Activated naive CD8-positive, alpha-beta T cell (primary cell): ENCODE data around the gene PSD.
A peak's percentile ranks its signal among the peaks of the same experiment; 100 is the strongest.

Source experiments
- H3K27ac Mint-ChIP-seq: one replicate; pipeline ENCODE4 v1.8.0; 2021; ENCODE audit warnings: mixed read lengths
- H3K27me3 Mint-ChIP-seq: one replicate; pipeline ENCODE4 v1.8.0; 2021; ENCODE audit warnings: mixed read lengths
- H3K36me3 Mint-ChIP-seq: one replicate; pipeline ENCODE4 v1.8.0; 2021; ENCODE audit warnings: mixed read lengths
- H3K4me1 Mint-ChIP-seq: one replicate; pipeline ENCODE4 v1.8.0; 2021; ENCODE audit warnings: low read depth, mixed read lengths
- H3K4me3 Mint-ChIP-seq: one replicate; pipeline ENCODE4 v1.8.0; 2021; ENCODE audit warnings: mild to moderate bottlenecking, mixed read lengths
- H3K9me3 Mint-ChIP-seq: one replicate; pipeline ENCODE4 v1.8.0; 2021; ENCODE audit warnings: low read depth, mixed read lengths

The PSD gene

GRCh38 chr10:102405632-102406031, 13.0 kb downstream of the PSD start:
- no peaks in the 10 kb centered on the region for H3K27me3 Mint-ChIP-seq
- H3K4me3 Mint-ChIP-seq, result no peak overlapping the region
- peaks cover 25% of the 10 kb centered on the region for H3K4me1 Mint-ChIP-seq
- no peaks in the 10 kb centered on the region for H3K36me3 Mint-ChIP-seq
- no peaks in the 10 kb centered on the region for H3K9me3 Mint-ChIP-seq
- H3K27ac Mint-ChIP-seq, result no peak overlapping the region

- no peaks in the 10 kb centered on the region for H3K27me3 Mint-ChIP-seq
- H3K4me3 Mint-ChIP-seq, result no peak overlapping the region
- H3K27ac Mint-ChIP-seq, result no peak overlapping the region
- peaks cover 2% of the 10 kb centered on the region for H3K36me3 Mint-ChIP-seq
- peaks cover 24% of the 10 kb centered on the region for H3K4me1 Mint-ChIP-seq
- H3K9me3 Mint-ChIP-seq, result no peaks in the 10 kb centered on the region
These were observed 13.4 kb downstream of the PSD start for GRCh38 chr10:102405108-102405571.

GRCh38 chr10:102404361-102405107, 14.1 kb downstream of the PSD start:
- Mint-ChIP-seq H3K36me3 (peaks cover 2% of the 10 kb centered on the region), H3K27ac (no peak overlapping the region), H3K4me1 (peaks cover 21% of the 10 kb centered on the region), H3K4me3 (no peak overlapping the region), H3K9me3 (no peaks in the 10 kb centered on the region), H3K27me3 (no peaks in the 10 kb centered on the region)

- H3K4me3 Mint-ChIP-seq, result no peak overlapping the region
- H3K4me1 Mint-ChIP-seq, result peaks cover 24% of the 10 kb centered on the region
- no peaks in the 10 kb centered on the region for H3K27me3 Mint-ChIP-seq
- peaks cover 2% of the 10 kb centered on the region for H3K36me3 Mint-ChIP-seq
- H3K27ac Mint-ChIP-seq, result no peak overlapping the region
- H3K9me3 Mint-ChIP-seq, result no peaks in the 10 kb centered on the region
These were observed 15.5 kb downstream of the PSD start for GRCh38 chr10:102403115-102403514.

- Mint-ChIP-seq H3K4me3 (no peak overlapping the region), H3K9me3 (no peaks in the 10 kb centered on the region), H3K36me3 (peaks cover 2% of the 10 kb centered on the region), H3K4me1 (peaks cover 26% of the 10 kb centered on the region), H3K27ac (no peak overlapping the region), H3K27me3 (no peaks in the 10 kb centered on the region)
These were observed 16.1 kb downstream of the PSD start for GRCh38 chr10:102402512-102402896.

- peaks cover 2% of the 10 kb centered on the region for H3K36me3 Mint-ChIP-seq
- no peak overlapping the region for H3K4me3 Mint-ChIP-seq
- H3K4me1 Mint-ChIP-seq, result peaks cover 29% of the 10 kb centered on the region
- H3K27ac Mint-ChIP-seq, result no peak overlapping the region
- no peaks in the 10 kb centered on the region for H3K9me3 Mint-ChIP-seq
- H3K27me3 Mint-ChIP-seq, result no peaks in the 10 kb centered on the region
These were observed 16.7 kb downstream of the PSD start for GRCh38 chr10:102401735-102402511.

GRCh38 chr10:102401342-102401654, 17.3 kb downstream of the PSD start:
- Mint-ChIP-seq H3K36me3 (peaks cover 2% of the 10 kb centered on the region), H3K4me1 (peaks cover 33% of the 10 kb centered on the region), H3K9me3 (no peaks in the 10 kb centered on the region), H3K27me3 (no peaks in the 10 kb centered on the region), H3K4me3 (no peak overlapping the region), H3K27ac (no peak overlapping the region)

- H3K4me1 Mint-ChIP-seq, result peaks cover 35% of the 10 kb centered on the region
- H3K27ac Mint-ChIP-seq, result peak overlapping the region; percentile 46
- H3K4me3 Mint-ChIP-seq, result no peak overlapping the region
These were observed 17.8 kb downstream of the PSD start for GRCh38 chr10:102400598-102401341.

GRCh38 chr10:102400076-102400475, 18.5 kb downstream of the PSD start:
- H3K36me3 Mint-ChIP-seq, result peaks cover 2% of the 10 kb centered on the region
- H3K4me3 Mint-ChIP-seq, result peak overlapping the region; percentile 71
- H3K4me1 Mint-ChIP-seq, result peaks cover 32% of the 10 kb centered on the region
- no peaks in the 10 kb centered on the region for H3K9me3 Mint-ChIP-seq
- no peaks in the 10 kb centered on the region for H3K27me3 Mint-ChIP-seq
- H3K27ac Mint-ChIP-seq, result no peak overlapping the region

More at GRCh38 chr10:102400598-102401341, 17.8 kb downstream of the PSD start:
- H3K9me3 Mint-ChIP-seq, result no peaks in the 10 kb centered on the region
- H3K36me3 Mint-ChIP-seq, result peaks cover 2% of the 10 kb centered on the region
- H3K27me3 Mint-ChIP-seq, result no peaks in the 10 kb centered on the region

GRCh38 chr10:102399217-102400021, 19.2 kb downstream of the PSD start:
- Mint-ChIP-seq H3K27ac (peak overlapping the region; percentile 54), H3K4me1 (peaks cover 32% of the 10 kb centered on the region), H3K27me3 (no peaks in the 10 kb centered on the region), H3K4me3 (peak overlapping the region; percentile 92), H3K36me3 (peaks cover 2% of the 10 kb centered on the region), H3K9me3 (no peaks in the 10 kb centered on the region)

GRCh38 chr10:102398172-102399020, 20.2 kb downstream of the PSD start:
- H3K9me3 Mint-ChIP-seq, result no peaks in the 10 kb centered on the region
- no peaks in the 10 kb centered on the region for H3K27me3 Mint-ChIP-seq

GRCh38 chr10:102397222-102398171, 21.1 kb downstream of the PSD start:
- Mint-ChIP-seq H3K4me3 (peak overlapping the region; percentile 92), H3K36me3 (peaks cover 2% of the 10 kb centered on the region), H3K27me3 (no peaks in the 10 kb centered on the region), H3K9me3 (no peaks in the 10 kb centered on the region), H3K4me1 (peaks cover 39% of the 10 kb centered on the region), H3K27ac (peak overlapping the region; percentile 97)

More at GRCh38 chr10:102398172-102399020, 20.2 kb downstream of the PSD start:
- Mint-ChIP-seq H3K27ac (peak overlapping the region; percentile 54), H3K4me3 (peak overlapping the region; percentile 92), H3K4me1 (peaks cover 34% of the 10 kb centered on the region), H3K36me3 (peaks cover 2% of the 10 kb centered on the region)

GRCh38 chr10:102396730-102397151, 21.8 kb downstream of the PSD start:
- Mint-ChIP-seq H3K27me3 (no peaks in the 10 kb centered on the region), H3K36me3 (peaks cover 2% of the 10 kb centered on the region), H3K27ac (peak overlapping the region; percentile 97), H3K4me1 (peaks cover 39% of the 10 kb centered on the region), H3K4me3 (peak overlapping the region; percentile 92), H3K9me3 (no peaks in the 10 kb centered on the region)
